Measurements from ENCODE around the gene WASF1. TPM values are rescaled to one million over a fixed set of nuclear protein-coding genes. Genes with fewer than 3 reads are reported as not detected.

Gene WASF1
- total and polyA plus RNA-seq, 2 experiments from 2014 or later: 15.8 to 24.6 TPM

- Histone ChIP-seq H3K4me3 (peak overlapping the region; percentile 62), H4K20me1 (ENCODE audit: insufficient read depth, poor library complexity, severe bottlenecking) (peaks cover 15% of the 10 kb centered on the region), H3K36me3 (replicated peaks; ENCODE audit: insufficient read depth, low read depth) (no peaks in the 10 kb centered on the region), H3K9me2 (replicated peaks; ENCODE audit: insufficient read depth) (no peaks in the 10 kb centered on the region), H3K27ac (peak overlapping the region; percentile 74), H3K9me3 (ENCODE audit: low read depth) (no peaks in the 10 kb centered on the region), H3K79me2 (peaks cover 78% of the 10 kb centered on the region), H3K4me1 (ENCODE audit: insufficient read depth) (peaks cover 12% of the 10 kb centered on the region), H2AFZ (peak overlapping the region; percentile 74), H3K4me2 (peak overlapping the region; percentile 87), H3K27me3 (no peaks in the 10 kb centered on the region)
- TF ChIP-seq EZH2phosphoT487 (IDR thresholded peaks at IDR 0.05; ENCODE audit: low read depth, severe bottlenecking, unreplicated experiment) (no peak), CTCF (IDR thresholded peaks at IDR 0.05; ENCODE audit: poor library complexity) (no peak), EZH2 (IDR thresholded peaks at IDR 0.05; ENCODE audit: borderline replicate concordance) (no peak)
- DNase-seq (ENCODE audit: low spot score): peak; percentile 6
- WGBS (ENCODE audit: low lambda C conversion rate, missing lambda C conversion rate): 60% methylated on average over 6 of the region's 6 CpGs
These were observed 1.9 kb upstream of the WASF1 start for GRCh38 chr6:110181131-110182030.

- peaks cover 78% of the 10 kb centered on the region for H3K79me2 ChIP-seq
- no peaks in the 10 kb centered on the region for H3K27me3 ChIP-seq
- TF ChIP-seq EZH2phosphoT487 (IDR thresholded peaks at IDR 0.05; ENCODE audit: low read depth, severe bottlenecking, unreplicated experiment) (no peak), EZH2 (IDR thresholded peaks at IDR 0.05; ENCODE audit: borderline replicate concordance) (no peak), CTCF (IDR thresholded peaks at IDR 0.05; ENCODE audit: poor library complexity) (no peak)
- peak; percentile 70 for DNase-seq (ENCODE audit: low spot score)
- peak within 1 kb of the TSS; percentile 93 for H3K27ac ChIP-seq
- WGBS (ENCODE audit: low lambda C conversion rate, missing lambda C conversion rate): 1% methylated on average over 28 of the region's 28 CpGs
- peaks cover 15% of the 10 kb centered on the region for H4K20me1 ChIP-seq (ENCODE audit: insufficient read depth, poor library complexity, severe bottlenecking)
- H3K4me3 ChIP-seq: peak within 1 kb of the TSS; percentile 62
- H3K4me1 ChIP-seq (ENCODE audit: insufficient read depth): peaks cover 12% of the 10 kb centered on the region
- no peaks in the 10 kb centered on the region for H3K9me3 ChIP-seq (ENCODE audit: low read depth)
- H2AFZ ChIP-seq: peak within 1 kb of the TSS; percentile 82
- H3K36me3 ChIP-seq (replicated peaks; ENCODE audit: insufficient read depth, low read depth): no peaks in the 10 kb centered on the region
- no peaks in the 10 kb centered on the region for H3K9me2 ChIP-seq (replicated peaks; ENCODE audit: insufficient read depth)
- peak within 1 kb of the TSS; percentile 87 for H3K4me2 ChIP-seq
These were observed 948 bp upstream of the WASF1 start, which contains the start of gene CDC40 for GRCh38 chr6:110180228-110181008. Gene CDC40 (plus strand): TSS chr6:110180427. CDS start chr6:110180445, 18 bp downstream.

GRCh38 chr6:110178626-110179405, 654 bp downstream of the WASF1 start:
- H3K36me3 ChIP-seq (replicated peaks; ENCODE audit: insufficient read depth, low read depth): no peaks in the 10 kb centered on the region
- H2AFZ ChIP-seq: peak overlapping the region; percentile 82
- H3K4me3 ChIP-seq: peak overlapping the region; percentile 61
- TF ChIP-seq CTCF (IDR thresholded peaks at IDR 0.05; ENCODE audit: poor library complexity) (peak; percentile 82), EZH2phosphoT487 (IDR thresholded peaks at IDR 0.05; ENCODE audit: low read depth, severe bottlenecking, unreplicated experiment) (no peak)
- H3K27ac ChIP-seq: peak overlapping the region; percentile 93
- H4K20me1 ChIP-seq (ENCODE audit: insufficient read depth, poor library complexity, severe bottlenecking): peaks cover 26% of the 10 kb centered on the region
- no peaks in the 10 kb centered on the region for H3K9me3 ChIP-seq (ENCODE audit: low read depth)
- WGBS (ENCODE audit: low lambda C conversion rate, missing lambda C conversion rate): 1% methylated on average over 49 of the region's 66 CpGs
- H3K79me2 ChIP-seq: peaks cover 81% of the 10 kb centered on the region
- no peaks in the 10 kb centered on the region for H3K9me2 ChIP-seq (replicated peaks; ENCODE audit: insufficient read depth)
- peak overlapping the region; percentile 83 for H3K4me2 ChIP-seq
- no peaks in the 10 kb centered on the region for H3K27me3 ChIP-seq
- H3K4me1 ChIP-seq (ENCODE audit: insufficient read depth): peaks cover 12% of the 10 kb centered on the region
- peak; percentile 67 for DNase-seq (ENCODE audit: low spot score)
